NCI-H146 (cell line): ENCODE data around the gene GRB2.

Experiments
- DNase-seq: peaks from one replicate; lab custom pipeline; 2025; lab: John Stamatoyannopoulos, UW

The GRB2 gene

DNA sequence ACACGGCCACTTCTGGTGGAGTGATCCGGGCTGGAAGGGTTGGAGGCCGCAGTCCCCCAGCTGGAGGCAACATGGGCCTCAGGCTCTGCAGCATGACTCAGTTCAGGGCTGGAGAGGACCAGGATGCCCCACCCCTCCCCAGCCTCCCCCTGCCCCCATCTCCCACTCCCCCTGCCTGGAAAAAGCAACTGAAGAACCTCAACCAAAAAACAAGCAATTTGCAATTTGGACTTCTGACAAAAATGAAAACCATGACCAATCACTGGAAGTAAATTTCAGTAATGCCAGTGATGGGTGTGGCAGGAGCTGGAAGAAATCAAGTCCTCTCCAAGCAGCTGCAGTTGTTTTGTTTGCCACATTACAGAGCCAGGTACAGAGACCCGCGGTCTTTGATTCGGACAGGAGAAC lies 127.8 kb downstream of the GRB2 start:
- DNase-seq: no peak

DNA sequence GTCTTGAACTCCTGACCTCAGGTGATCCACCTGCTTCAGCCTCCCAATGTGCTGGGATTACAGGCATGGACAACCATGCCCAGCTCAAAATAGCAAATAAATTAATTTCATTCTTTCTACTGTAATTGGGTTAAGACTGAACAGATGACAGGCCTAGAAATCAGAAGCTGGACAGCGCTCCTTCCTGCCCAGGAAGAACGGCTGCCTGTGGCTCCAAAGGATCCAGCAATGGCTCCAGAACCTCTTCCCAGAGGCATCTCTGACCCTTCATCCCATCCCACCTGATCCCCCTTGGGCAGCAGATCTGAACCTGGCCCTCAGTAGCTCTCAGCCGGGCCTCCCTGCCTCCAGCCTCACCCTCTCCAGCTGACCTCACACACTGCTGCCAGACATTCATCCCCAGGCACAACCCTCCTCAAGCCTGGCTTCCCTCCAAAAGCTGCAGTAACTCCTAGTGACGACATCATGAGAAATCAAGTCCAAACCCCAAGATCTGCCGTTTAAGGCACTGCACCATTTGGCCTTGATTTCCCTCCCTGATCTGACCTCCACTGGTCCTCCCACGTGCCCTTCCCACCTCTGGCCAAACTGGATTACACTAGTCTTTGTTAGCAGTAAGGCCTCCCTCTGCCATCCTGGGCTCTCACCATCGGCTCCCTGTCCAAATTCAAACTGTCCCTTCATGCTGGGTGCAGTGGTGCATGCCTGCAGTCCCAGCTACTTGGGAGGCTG lies 131.3 kb downstream of the GRB2 start:
- DNase-seq: no peak

DNA sequence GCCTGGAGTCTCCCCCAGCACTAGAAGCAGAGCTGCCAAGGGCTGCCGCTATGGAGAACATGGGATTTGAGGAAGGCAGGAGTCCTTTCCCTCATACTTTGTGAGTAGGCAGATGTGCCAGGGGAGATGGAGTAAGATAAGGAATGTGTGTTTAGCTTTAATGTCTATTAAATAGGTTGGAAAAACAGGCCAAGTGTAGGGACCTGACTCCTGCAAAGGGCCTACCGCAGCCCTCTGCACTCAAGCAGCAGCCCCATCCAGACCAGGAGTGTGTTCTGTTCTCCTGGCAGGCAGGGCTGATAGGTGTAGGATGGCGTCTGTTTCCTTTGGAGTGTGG lies 132.7 kb downstream of the GRB2 start:
- DNase-seq: no peak

DNA sequence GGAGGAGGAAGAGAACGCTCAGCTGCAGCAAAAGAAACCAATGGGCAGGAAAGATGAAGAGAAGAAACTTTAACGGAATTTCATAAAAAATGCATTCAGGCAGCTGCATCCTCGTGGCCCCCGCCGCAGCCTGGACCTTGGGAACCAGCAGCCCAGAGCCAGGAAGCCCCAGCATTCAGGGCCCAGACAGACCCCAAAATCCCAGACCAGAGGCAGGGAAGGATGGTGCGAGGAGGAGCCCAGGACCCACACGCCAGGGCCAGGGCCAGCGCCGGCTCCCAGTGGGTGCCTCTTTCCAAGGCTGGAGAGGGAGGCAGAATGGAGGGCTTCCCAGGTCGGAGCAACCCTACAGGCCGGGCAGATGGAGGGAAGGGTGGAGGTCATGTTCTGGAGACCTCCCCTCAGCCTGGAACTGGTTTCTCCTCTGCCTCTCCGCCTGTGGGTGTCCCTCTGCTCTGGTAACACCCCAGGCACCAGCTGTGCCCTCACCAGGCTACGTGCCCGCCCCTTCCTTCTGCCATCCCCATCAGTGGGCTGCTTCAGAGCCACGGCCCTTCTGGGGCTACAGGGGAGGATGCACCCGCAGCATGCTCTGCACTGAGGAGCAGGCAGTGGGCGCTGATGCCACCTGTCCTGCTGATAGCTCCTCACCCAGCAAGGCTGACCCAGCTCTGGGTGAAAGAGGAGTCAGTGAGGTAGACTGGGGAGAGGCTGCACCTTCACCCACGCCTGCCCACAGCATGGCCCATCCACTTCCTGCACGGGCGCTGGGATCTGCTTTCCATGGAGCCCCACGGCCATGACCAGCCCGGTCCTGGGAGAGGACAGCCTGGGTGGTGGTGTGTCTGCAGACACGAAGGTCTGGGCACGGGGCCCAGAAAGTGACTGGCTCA lies 133.3 kb downstream of the GRB2 start:
- no peak for DNase-seq

DNA sequence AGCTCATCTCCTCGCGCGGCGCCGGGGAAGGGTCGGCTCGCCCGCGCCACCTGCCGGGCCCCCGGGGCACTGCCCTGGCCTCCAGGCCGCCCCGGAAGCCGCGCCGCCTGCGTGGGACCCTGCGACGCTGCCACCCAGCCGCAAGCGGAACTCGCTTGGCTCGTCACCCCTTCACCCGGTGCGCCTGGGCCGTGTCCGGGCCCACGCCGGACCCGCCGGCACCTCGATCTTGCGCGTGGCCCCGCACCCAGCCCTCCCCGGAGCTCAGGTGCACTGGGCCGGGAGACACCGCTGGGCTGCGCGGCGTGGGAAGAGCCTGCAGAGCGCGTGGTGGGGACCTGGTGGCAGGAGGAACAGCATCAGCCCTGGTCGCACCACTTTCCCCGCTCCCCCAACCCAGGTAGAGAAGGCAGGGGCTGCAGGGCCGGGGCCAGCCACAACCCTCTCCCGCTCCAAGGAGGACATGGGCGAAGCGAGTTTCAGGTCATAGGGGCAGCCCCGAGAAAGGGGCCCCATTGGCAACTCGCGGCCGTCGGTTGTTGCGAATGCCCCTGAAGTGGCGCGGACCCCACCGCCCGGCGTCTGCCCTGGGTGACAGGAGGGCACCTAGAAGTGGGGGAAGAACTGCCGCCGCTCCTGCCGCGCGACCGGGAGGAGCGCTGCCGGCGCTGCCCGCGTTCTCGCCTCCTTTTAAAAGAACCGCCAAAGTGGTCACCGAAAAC lies 134.1 kb downstream of the GRB2 start:
- DNase-seq: peak; percentile 65

DNA sequence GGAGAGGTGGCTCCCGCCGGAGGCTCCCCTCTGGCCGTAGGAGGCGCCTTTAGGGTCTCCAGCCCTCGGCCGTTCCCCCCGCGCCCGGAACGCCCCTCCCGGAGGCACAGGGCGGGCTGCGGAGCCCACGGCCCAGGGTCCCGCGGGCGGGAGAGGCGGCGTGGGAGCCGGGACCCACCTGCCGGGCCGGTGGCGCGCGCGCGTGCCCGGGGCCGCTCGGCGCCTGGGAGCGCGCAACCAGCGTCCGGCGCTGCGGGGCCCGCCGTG lies 134.6 kb downstream of the GRB2 start, which contains the start of gene MIF4GD:
Gene MIF4GD, minus strand, starts transcription at position 266 of the 267 bp plus-strand sequence. CDS start 1,036 bp downstream, outside the sequence.
- DNase-seq: no peak

DNA sequence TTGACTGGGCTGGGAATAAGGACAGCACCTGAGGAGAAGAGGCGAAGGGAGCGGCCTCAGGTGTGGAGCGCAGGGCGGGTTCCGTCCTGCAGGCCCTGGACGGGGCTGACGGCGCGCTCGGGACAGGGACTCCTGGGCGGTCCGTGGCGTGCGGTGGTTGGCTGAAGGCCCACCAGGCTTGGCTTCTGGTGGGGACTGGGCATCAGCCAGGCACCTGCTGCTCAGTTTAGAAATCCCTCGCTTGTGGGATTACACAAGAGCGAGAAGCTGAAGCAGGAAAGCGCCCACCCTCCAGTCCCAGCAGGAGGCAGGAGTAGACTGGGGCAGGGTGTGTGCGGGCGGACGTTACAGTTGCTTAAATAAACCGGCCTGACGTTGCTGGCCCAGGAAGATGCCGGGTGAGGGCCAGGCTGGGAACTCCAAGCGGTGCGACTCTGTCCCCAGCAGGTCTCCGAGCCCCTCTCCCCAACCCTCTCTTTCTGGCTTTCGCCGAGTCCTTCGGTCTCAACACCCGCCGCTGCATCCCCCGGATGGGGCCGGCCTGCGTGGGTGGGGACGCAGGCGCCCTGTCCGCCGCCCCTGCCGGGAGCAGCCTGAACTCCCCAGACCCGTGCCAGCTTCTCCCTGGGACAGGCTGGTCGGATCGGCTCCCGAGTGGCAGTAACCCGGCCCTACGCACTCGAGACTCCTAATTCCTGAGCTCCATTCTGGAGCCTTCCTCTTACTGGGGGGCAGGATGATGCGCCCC lies 135.1 kb downstream of the GRB2 start:
- DNase-seq: peak; percentile 78

DNA sequence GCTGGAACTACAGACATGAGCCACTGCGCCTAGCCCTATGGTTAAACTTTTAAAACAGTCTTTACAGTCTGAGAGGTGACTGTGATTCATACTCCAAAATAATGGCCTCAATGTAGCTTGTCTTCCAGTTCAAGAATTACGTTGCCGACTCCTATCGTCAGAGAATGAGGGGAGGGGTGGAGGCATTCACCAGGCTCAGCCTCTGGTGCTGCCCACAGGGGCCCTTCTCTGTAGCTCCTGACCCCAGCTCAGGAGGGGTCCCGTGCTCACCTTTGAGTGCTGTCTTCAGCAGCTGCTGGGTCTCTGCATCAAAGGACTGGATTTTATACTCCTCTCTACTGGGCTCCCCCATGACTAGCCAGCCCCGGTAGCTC lies 135.6 kb downstream of the GRB2 start:
- DNase-seq: no peak
